ENCODE measurements around the gene PSMD6. TPM values are rescaled to one million over a fixed set of nuclear protein-coding genes. Genes with fewer than 3 reads are reported as not detected.

Gene PSMD6
- total and polyA plus RNA-seq, 2 donors, result 78.9 to 96.5 TPM

- H3K27me3 ChIP-seq (ENCODE audit: control insufficient read depth in 2 of 2, insufficient read depth in 1 of 2, low read length in 1 of 2), result no peaks in the 10 kb centered on the region
- DNase-seq (ENCODE audit: low read depth in 6 of 9, low spot score in 9 of 9), result no peak
- H3K4me3 ChIP-seq (ENCODE audit: low read length in 2 of 2), result no peak overlapping the region
- no peak overlapping the region for H3K27ac ChIP-seq (ENCODE audit: low read depth in 1 of 2, low read length in 1 of 2)
- WGBS, result 94% methylated on average over 4 of the region's 4 CpGs
- H3K9me3 ChIP-seq (ENCODE audit: control insufficient read depth in 2 of 2, insufficient read depth in 1 of 2, low read length in 1 of 2), result no peaks in the 10 kb centered on the region
- peaks cover 13 to 27% of the 10 kb centered on the region in 2 donors for H3K36me3 ChIP-seq (ENCODE audit: control insufficient read depth in 2 of 2, insufficient read depth in 2 of 2, low read length in 1 of 2)
- peaks cover 39 to 41% of the 10 kb centered on the region in 2 donors for H3K4me1 ChIP-seq (ENCODE audit: control insufficient read depth in 2 of 2, insufficient read depth in 2 of 2, low read length in 2 of 2)
Measured at GRCh38 chr3:63972987-63973386, 50.3 kb downstream of the PSMD6 start.

- peaks cover 13 to 27% of the 10 kb centered on the region in 2 donors for H3K36me3 ChIP-seq (ENCODE audit: control insufficient read depth in 2 of 2, insufficient read depth in 2 of 2, low read length in 1 of 2)
- H3K27ac ChIP-seq (ENCODE audit: low read depth in 1 of 2, low read length in 1 of 2), result no peak overlapping the region
- 92% methylated on average over 2 of the region's 2 CpGs for WGBS
- no peaks in the 10 kb centered on the region for H3K27me3 ChIP-seq (ENCODE audit: control insufficient read depth in 2 of 2, insufficient read depth in 1 of 2, low read length in 1 of 2)
- no peak for DNase-seq (ENCODE audit: low read depth in 6 of 9, low spot score in 9 of 9)
- no peaks in the 10 kb centered on the region for H3K9me3 ChIP-seq (ENCODE audit: control insufficient read depth in 2 of 2, insufficient read depth in 1 of 2, low read length in 1 of 2)
- H3K4me1 ChIP-seq (ENCODE audit: control insufficient read depth in 2 of 2, insufficient read depth in 2 of 2, low read length in 2 of 2), result peaks cover 38 to 41% of the 10 kb centered on the region in 2 donors
- no peak overlapping the region for H3K4me3 ChIP-seq (ENCODE audit: low read length in 2 of 2)
Measured at GRCh38 chr3:63972196-63972595, 51.1 kb downstream of the PSMD6 start.

- peak in 1 of 9 donors; percentile 43 for DNase-seq (ENCODE audit: low read depth in 6 of 9, low spot score in 9 of 9)
- H3K4me3 ChIP-seq (ENCODE audit: low read length in 2 of 2), result peak overlapping the region in 1 of 2 donors; percentile 88
- peaks cover 41 to 43% of the 10 kb centered on the region in 2 donors for H3K4me1 ChIP-seq (ENCODE audit: control insufficient read depth in 2 of 2, insufficient read depth in 2 of 2, low read length in 2 of 2)
- H3K36me3 ChIP-seq (ENCODE audit: control insufficient read depth in 2 of 2, insufficient read depth in 2 of 2, low read length in 1 of 2), result peaks cover 13 to 27% of the 10 kb centered on the region in 2 donors
- H3K27me3 ChIP-seq (ENCODE audit: control insufficient read depth in 2 of 2, insufficient read depth in 1 of 2, low read length in 1 of 2), result no peaks in the 10 kb centered on the region
- no peaks in the 10 kb centered on the region for H3K9me3 ChIP-seq (ENCODE audit: control insufficient read depth in 2 of 2, insufficient read depth in 1 of 2, low read length in 1 of 2)
- WGBS, result 60% methylated on average over 11 of the region's 11 CpGs
- peak overlapping the region in 1 of 2 donors; percentile 8 for H3K27ac ChIP-seq (ENCODE audit: low read depth in 1 of 2, low read length in 1 of 2)
Measured at GRCh38 chr3:63970631-63971475, 52.4 kb downstream of the PSMD6 start.

- no peaks in the 10 kb centered on the region for H3K27me3 ChIP-seq (ENCODE audit: control insufficient read depth in 2 of 2, insufficient read depth in 1 of 2, low read length in 1 of 2)
- H3K4me1 ChIP-seq (ENCODE audit: control insufficient read depth in 2 of 2, insufficient read depth in 2 of 2, low read length in 2 of 2), result peaks cover 38 to 45% of the 10 kb centered on the region in 2 donors
- H3K4me3 ChIP-seq (ENCODE audit: low read length in 2 of 2), result peak overlapping the region; percentile 69 to 88
- peak in 1 of 9 donors; percentile 37 for DNase-seq (ENCODE audit: low read depth in 6 of 9, low spot score in 9 of 9)
- no peaks in the 10 kb centered on the region for H3K9me3 ChIP-seq (ENCODE audit: control insufficient read depth in 2 of 2, insufficient read depth in 1 of 2, low read length in 1 of 2)
- 8% methylated on average over 2 of the region's 2 CpGs for WGBS
- peaks cover 13 to 24% of the 10 kb centered on the region in 2 donors for H3K36me3 ChIP-seq (ENCODE audit: control insufficient read depth in 2 of 2, insufficient read depth in 2 of 2, low read length in 1 of 2)
- H3K27ac ChIP-seq (ENCODE audit: low read depth in 1 of 2, low read length in 1 of 2), result peak overlapping the region; percentile 56 to 99
Measured at GRCh38 chr3:63969876-63970275, 53.4 kb downstream of the PSMD6 start.

GRCh38 chr3:63968612-63969350 lies 54.5 kb downstream of the PSMD6 start:
- Histone ChIP-seq H3K4me3 (ENCODE audit: low read length in 2 of 2) (peak overlapping the region; percentile 69 to 88), H3K4me1 (ENCODE audit: control insufficient read depth in 2 of 2, insufficient read depth in 2 of 2, low read length in 2 of 2) (peaks cover 34 to 47% of the 10 kb centered on the region in 2 donors), H3K36me3 (ENCODE audit: control insufficient read depth in 2 of 2, insufficient read depth in 2 of 2, low read length in 1 of 2) (peaks cover 16 to 20% of the 10 kb centered on the region in 2 donors), H3K27ac (ENCODE audit: low read depth in 1 of 2, low read length in 1 of 2) (peak overlapping the region; percentile 97 to 99), H3K9me3 (ENCODE audit: control insufficient read depth in 2 of 2, insufficient read depth in 1 of 2, low read length in 1 of 2) (no peaks in the 10 kb centered on the region), H3K27me3 (ENCODE audit: control insufficient read depth in 2 of 2, insufficient read depth in 1 of 2, low read length in 1 of 2) (no peaks in the 10 kb centered on the region)
- WGBS, result under 1% methylated on average over 3 of the region's 3 CpGs
- DNase-seq (ENCODE audit: low read depth in 6 of 9, low spot score in 9 of 9), result no peak

GRCh38 chr3:63967675-63968611 lies 55.4 kb downstream of the PSMD6 start:
- H3K9me3 ChIP-seq (ENCODE audit: control insufficient read depth in 2 of 2, insufficient read depth in 1 of 2, low read length in 1 of 2), result no peaks in the 10 kb centered on the region
- peak overlapping the region; percentile 69 to 88 for H3K4me3 ChIP-seq (ENCODE audit: low read length in 2 of 2)
- peak; percentile 53 to 92 (median 78) for DNase-seq (ENCODE audit: low read depth in 6 of 9, low spot score in 9 of 9)
- 1% methylated on average over 11 of the region's 11 CpGs for WGBS
- no peaks in the 10 kb centered on the region for H3K27me3 ChIP-seq (ENCODE audit: control insufficient read depth in 2 of 2, insufficient read depth in 1 of 2, low read length in 1 of 2)
- H3K27ac ChIP-seq (ENCODE audit: low read depth in 1 of 2, low read length in 1 of 2), result peak overlapping the region; percentile 97 to 99
- H3K36me3 ChIP-seq (ENCODE audit: control insufficient read depth in 2 of 2, insufficient read depth in 2 of 2, low read length in 1 of 2), result peaks cover 8 to 13% of the 10 kb centered on the region in 2 donors
- H3K4me1 ChIP-seq (ENCODE audit: control insufficient read depth in 2 of 2, insufficient read depth in 2 of 2, low read length in 2 of 2), result peaks cover 30 to 45% of the 10 kb centered on the region in 2 donors

- no peak overlapping the region for H3K4me3 ChIP-seq (ENCODE audit: low read length in 2 of 2)
- H3K9me3 ChIP-seq (ENCODE audit: control insufficient read depth in 2 of 2, insufficient read depth in 1 of 2, low read length in 1 of 2), result no peaks in the 10 kb centered on the region
- peaks cover 5 to 8% of the 10 kb centered on the region in 2 donors for H3K36me3 ChIP-seq (ENCODE audit: control insufficient read depth in 2 of 2, insufficient read depth in 2 of 2, low read length in 1 of 2)
- peak overlapping the region; percentile 69 to 99 for H3K27ac ChIP-seq (ENCODE audit: low read depth in 1 of 2, low read length in 1 of 2)
- peaks cover 26 to 42% of the 10 kb centered on the region in 2 donors for H3K4me1 ChIP-seq (ENCODE audit: control insufficient read depth in 2 of 2, insufficient read depth in 2 of 2, low read length in 2 of 2)
- H3K27me3 ChIP-seq (ENCODE audit: control insufficient read depth in 2 of 2, insufficient read depth in 1 of 2, low read length in 1 of 2), result no peaks in the 10 kb centered on the region
- 84% methylated on average over 1 of the region's 1 CpG for WGBS
- no peak for DNase-seq (ENCODE audit: low read depth in 6 of 9, low spot score in 9 of 9)
Measured at GRCh38 chr3:63966871-63967270, 56.4 kb downstream of the PSMD6 start.

GRCh38 chr3:63966007-63966406 lies 57.3 kb downstream of the PSMD6 start:
- WGBS, result 96% methylated on average over 4 of the region's 4 CpGs
- H3K9me3 ChIP-seq (ENCODE audit: control insufficient read depth in 2 of 2, insufficient read depth in 1 of 2, low read length in 1 of 2), result no peaks in the 10 kb centered on the region
- no peak overlapping the region for H3K27ac ChIP-seq (ENCODE audit: low read depth in 1 of 2, low read length in 1 of 2)
- no peaks in the 10 kb centered on the region for H3K27me3 ChIP-seq (ENCODE audit: control insufficient read depth in 2 of 2, insufficient read depth in 1 of 2, low read length in 1 of 2)
- H3K4me3 ChIP-seq (ENCODE audit: low read length in 2 of 2), result no peak overlapping the region
- peaks cover 5 to 7% of the 10 kb centered on the region in 2 donors for H3K36me3 ChIP-seq (ENCODE audit: control insufficient read depth in 2 of 2, insufficient read depth in 2 of 2, low read length in 1 of 2)
- no peak for DNase-seq (ENCODE audit: low read depth in 6 of 9, low spot score in 9 of 9)
- H3K4me1 ChIP-seq (ENCODE audit: control insufficient read depth in 2 of 2, insufficient read depth in 2 of 2, low read length in 2 of 2), result peaks cover 21 to 39% of the 10 kb centered on the region in 2 donors

Measured in thymus (tissue), 11 donors.